IPS-11a (cell line): ENCODE data around the gene RPS6KC1.
"Not testable (repeated sequence)": the region's sequence is repeated elsewhere in the genome, so short reads cannot be mapped to it uniquely, and the experiment has no call there.

Experiments used
- H3K4me3 ChIP-seq: one replicate; pipeline ENCODE4 v1.5.1; 2013; ENCODE audit warnings: low read depth, low read length, control low read depth

The RPS6KC1 gene

DNA sequence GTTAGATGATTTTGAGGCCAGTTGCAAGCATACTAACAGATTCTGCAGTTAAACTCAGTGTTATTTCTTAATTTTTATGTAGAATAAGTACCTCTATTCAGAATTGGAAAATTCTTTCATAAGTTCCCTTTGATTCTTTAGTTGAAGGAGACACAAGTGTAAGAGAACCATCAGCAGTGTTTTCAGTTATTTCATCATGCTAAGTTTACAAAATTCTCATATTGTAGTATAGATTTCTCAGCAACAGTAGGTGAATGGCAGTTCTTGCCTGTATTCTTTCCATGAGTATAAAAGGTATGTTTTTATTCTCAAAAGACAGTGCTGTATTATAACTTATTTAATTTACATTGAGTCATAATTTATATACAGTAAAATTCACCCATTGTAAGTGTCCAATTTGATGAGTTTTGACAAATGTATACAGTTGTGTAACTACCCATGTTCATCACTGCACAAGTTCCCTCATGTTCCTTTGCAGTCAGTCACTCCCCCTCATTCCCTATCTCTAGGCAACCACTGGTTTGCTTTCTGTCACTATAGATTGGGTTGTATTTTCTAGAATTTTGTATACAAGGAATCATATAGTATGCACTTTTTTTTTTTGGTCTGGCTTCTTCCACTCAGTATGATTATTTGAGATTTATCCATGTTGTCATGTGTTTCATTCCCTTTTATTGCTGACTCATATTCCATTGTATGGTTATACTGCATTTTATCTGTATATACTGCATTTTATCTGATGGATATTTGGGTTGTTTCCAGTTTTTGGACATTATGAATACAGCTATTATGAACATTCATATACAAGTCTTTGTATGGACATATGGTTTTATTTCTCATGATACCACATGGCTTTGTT lies 3.9 kb downstream of the RPS6KC1 start:
- no peak overlapping the region for H3K4me3 ChIP-seq

DNA sequence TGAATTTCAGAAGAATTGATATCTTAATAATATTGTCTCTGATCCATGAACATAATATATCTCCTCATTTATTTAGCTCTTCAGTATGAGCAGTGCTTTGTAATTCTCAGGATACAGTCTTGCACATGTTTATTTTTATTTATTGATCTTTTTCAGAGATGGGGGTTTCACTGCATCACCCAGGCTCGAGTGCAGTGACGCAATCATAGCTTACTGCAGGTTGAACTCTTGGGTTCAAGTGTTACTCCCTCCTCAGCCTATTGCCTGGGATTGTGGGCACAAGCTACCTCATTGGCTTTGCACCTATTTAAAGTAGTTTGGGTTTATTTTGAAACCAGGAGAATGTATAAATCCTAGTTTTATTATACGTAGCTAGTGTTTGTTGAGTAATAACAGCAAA lies 4.7 kb downstream of the RPS6KC1 start:
- H3K4me3 ChIP-seq: no peak overlapping the region

- H3K4me3 ChIP-seq: no peak overlapping the region
These were observed 6.4 kb downstream of the RPS6KC1 start for GRCh38 chr1:213057264-213058059.

- no peak overlapping the region for H3K4me3 ChIP-seq
These were observed 9.8 kb downstream of the RPS6KC1 start for GRCh38 chr1:213060836-213061235.

GRCh38 chr1:213061263-213061662 lies 10.2 kb downstream of the RPS6KC1 start:
- H3K4me3 ChIP-seq: no peak overlapping the region

GRCh38 chr1:213065800-213066199 lies 14.8 kb downstream of the RPS6KC1 start:
- no peak overlapping the region for H3K4me3 ChIP-seq

- no peak overlapping the region for H3K4me3 ChIP-seq
These were observed 15.3 kb downstream of the RPS6KC1 start for GRCh38 chr1:213066363-213066762.

DNA sequence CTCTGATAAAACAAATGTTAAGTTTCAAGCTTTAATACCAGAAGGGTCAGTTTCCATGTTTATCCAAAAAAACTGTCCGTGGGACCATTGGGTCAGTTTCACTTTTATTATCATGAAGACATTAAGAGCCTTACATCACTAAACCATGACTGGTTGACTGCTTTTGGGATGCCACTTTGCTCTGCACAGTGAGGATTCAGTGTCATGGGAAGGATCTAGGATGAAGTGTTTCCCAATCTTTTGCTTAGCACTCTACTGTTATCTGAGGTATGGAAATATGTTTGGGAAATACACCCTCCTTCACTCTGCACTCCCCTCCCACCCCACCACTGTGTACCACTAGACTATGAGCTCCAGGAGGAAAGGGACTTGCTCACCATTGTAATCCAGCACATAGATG lies 16.3 kb downstream of the RPS6KC1 start:
- H3K4me3 ChIP-seq: no peak overlapping the region

- H3K4me3 ChIP-seq: no peak overlapping the region
These were observed 19.4 kb downstream of the RPS6KC1 start for GRCh38 chr1:213070406-213070805.

DNA sequence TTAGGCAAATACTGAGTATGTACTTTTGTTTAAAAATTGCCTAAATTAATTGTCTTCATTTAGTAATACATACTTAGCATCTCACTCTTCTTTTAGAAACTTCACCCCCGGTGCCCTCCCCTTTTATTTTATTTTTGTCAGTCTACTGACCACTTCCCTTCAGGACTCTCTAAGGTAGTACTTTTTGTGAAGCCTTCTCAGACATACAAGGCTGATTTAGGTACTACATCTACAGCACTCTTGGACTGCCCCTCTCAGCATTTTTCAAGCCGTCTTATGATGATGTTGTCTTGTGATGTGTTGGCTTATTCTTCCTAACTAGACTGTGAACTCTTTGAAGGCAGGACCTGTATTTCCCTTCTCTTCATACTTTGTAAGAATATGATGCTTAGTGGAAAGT lies 24.7 kb downstream of the RPS6KC1 start:
- H3K4me3 ChIP-seq: no peak overlapping the region

DNA sequence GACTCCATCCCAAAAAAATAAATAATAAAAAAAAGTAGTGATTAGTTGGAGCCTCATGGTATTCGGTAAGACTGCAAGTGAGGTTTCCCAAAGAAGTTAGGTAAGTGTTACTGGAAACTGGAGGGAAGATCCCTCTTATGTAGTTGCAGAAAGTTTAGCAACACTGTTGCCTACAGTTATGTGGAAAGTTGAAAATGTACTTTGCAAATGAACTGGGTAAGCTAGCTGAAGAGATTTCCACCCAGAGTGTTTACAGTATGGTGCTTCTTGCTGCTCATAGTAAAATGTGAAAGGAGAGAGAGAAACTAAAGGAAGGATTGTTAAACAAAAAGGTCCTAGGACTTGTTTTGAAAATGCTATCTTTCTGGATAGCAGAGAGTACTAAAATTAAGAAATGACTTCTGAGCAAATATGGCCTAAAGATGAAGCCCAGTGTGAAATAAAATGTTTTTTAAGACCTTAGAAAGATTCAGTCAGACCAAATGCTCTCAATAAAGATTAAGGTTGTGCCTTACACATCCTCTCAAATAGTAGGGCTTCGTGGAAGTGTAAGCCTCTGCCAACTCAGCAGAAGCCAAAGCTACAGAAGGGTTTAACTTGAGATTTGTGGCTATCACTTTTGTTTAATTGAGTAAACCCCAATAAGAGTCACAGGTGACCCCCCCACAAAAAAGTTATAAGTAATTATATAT lies 31.5 kb downstream of the RPS6KC1 start:
- no peak overlapping the region for H3K4me3 ChIP-seq

- no peak overlapping the region for H3K4me3 ChIP-seq
These were observed 32.0 kb downstream of the RPS6KC1 start for GRCh38 chr1:213083112-213083445.

DNA sequence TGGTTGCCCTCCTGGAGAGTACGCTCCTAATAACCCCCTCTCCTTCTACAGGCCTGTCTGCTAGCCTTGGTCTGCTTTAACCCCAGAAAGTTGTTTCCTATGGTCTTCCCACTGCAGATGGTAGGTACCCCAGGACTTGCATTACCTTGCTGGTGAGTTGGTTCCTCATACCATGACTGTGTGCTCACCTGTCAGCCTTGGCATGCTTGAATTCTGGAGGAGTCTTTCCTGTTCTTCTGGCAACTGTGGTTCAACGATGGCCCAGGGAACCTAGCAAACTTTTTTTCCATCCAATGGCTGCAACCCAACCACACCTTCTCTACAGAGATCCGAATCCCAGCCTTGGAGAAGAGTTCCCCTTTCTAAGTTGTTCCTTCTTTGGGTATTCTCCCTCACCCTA lies 36.9 kb downstream of the RPS6KC1 start:
- H3K4me3 ChIP-seq: no peak overlapping the region

DNA sequence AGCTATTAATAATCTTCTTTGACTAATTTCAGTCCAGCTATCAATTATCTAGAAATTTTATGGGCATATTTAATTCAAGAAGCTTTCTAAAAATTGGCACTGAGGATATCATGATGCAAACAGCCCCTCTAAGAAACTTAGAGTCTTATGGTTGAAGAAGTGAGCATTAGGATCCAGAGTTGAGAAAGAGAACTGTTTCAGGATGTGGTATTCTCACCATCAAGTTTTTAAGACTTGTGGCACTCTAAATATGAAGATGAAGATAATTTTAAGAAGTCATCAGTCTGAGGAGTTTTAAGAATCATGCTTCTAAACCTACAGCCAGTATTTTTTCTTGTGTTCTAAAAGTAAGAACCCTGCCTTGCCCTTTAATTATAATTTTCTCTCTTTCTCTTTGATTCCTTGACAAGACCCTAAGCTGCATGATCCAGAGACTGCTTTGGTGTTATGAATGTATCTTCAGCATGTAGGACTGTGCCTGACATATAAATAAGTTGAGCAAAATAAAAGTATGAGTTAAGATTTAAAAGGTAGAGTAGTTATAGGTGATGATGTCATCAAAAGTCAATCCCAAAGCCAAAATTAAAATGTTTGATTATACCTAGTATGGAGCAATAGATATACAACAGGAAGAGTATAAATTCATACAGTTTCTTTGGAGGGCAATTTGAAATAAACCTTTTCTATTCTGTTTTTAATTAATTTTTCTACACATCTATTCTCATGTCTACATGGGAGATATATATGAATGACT lies 39.1 kb downstream of the RPS6KC1 start:
- no peak overlapping the region for H3K4me3 ChIP-seq

- H3K4me3 ChIP-seq: no peak overlapping the region
These were observed 43.4 kb downstream of the RPS6KC1 start for GRCh38 chr1:213094446-213094845.

- H3K4me3 ChIP-seq: no peak overlapping the region
These were observed 44.4 kb downstream of the RPS6KC1 start for GRCh38 chr1:213095467-213095866.

DNA sequence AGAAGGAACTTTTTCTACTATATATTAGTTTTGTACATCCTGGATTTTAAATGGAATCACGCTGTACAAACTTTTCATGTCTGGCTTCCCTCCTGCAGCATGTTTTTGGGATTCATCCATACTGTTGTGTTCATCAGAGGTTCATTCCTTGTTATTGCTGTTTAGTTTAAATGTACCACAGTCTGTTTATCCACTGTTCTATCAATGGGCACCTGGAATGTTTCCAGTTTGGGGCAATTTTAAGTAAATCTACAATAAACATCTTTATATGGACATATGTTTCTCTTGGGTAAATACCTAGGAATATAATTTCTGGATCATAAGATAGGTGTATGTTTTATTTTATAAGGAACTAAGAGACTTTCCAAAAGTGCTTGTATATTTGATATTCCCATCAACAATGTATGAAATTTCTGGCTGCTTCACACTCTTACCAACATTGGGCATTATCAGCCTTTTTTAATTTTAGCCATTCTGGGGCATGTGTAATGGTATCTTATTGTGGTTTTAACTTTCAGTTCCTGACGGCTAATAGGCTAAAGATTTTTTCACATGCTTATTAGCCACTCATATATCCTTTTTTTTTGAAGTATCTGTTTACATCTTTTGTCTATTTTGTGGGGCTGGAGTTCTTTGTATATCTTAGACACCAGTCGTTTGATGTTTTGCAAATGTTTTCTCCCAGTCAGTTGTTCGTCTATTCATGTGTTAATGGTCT lies 48.8 kb downstream of the RPS6KC1 start:
- H3K4me3 ChIP-seq: no peak overlapping the region

DNA sequence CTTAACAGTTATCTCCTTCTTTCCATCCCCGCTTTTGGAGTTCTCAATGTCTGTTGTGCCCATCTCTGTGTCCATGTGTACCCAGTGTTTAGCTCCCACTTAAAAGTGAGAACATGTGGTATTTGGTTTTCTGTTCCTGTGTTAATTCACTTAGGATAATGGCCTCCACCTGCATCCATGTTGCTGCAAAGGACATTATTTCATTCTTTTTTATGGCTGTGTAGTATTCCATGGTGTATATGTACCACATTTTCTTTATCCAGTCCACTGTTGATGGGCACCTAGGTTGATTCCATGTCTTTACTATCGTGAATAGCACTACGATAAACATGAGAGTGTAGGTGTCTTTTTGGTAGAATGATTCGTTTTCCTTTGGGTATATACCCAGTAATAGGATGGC lies 49.5 kb downstream of the RPS6KC1 start:
- not testable (repeated sequence) for H3K4me3 ChIP-seq

DNA sequence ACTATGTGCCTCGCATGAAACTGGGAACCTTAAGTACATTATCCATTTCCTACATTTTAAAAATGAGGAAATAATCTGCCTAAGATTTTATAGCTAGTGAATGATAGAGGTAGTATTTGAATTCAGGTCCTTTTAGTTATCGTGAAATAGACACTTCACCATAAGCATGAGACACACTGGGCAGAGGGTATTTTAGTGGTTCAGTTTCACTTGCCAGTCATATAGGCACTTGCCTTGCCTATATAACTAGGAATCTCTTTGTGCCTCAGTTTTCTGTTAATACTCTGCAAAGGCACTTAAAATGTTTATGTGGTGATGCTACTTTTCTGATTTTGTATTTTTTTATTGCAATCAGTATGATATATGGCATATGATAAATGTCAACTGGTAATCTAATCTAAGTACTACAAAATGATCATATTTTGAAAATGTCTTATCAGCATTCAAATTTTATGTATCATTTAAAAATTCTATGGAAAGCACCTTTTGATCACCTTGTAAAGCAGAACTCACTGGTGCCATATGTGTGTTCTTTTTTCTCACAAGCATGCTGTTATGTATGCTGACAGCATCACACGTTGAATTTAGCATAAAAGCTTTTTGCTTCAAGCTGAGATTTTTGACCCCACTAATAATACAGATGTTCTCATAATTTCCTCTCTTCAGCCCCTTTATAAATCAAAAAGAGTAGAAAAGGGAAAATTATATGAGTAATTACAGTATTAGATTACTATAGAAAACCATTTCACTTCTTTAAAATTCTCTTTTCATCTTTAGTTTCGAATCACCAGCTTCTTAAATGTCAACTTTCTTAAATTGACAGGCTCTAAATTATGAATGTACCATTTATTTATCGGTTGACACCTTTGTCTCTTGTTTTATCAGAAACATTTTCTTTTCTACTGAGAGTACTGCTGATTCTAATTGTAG lies 52.6 kb downstream of the RPS6KC1 start:
- H3K4me3 ChIP-seq: no peak overlapping the region
